ENCODE measurements around the gene TMCC1.

Gene TMCC1

GRCh38 chr3:129824926-129825541, 68.5 kb downstream of the TMCC1 start:
- H3K4me1 ChIP-seq, result peaks cover 30% of the 10 kb centered on the region
- peaks cover 16% of the 10 kb centered on the region; the same call in 1 of the 2 replicates for H3K36me3 ChIP-seq
- no peak overlapping the region for H3K9ac ChIP-seq
- TF ChIP-seq Cebpa-rat (IDR thresholded peaks at IDR 0.05), result no peak
- H3K4me3 ChIP-seq, result no peak overlapping the region
- peaks cover 27% of the 10 kb centered on the region for H4K20me1 ChIP-seq
- no peak overlapping the region for H3K27ac ChIP-seq
- no peaks in the 10 kb centered on the region for H3K9me3 ChIP-seq
- H3K4me2 ChIP-seq, result no peak overlapping the region
- H3K27me3 ChIP-seq, result no peaks in the 10 kb centered on the region

GRCh38 chr3:129822679-129823078, 70.8 kb downstream of the TMCC1 start:
- Histone ChIP-seq H3K27ac (no peak overlapping the region), H3K4me2 (no peak overlapping the region), H3K27me3 (no peaks in the 10 kb centered on the region), H3K4me1 (peaks cover 24% of the 10 kb centered on the region), H3K9me3 (no peaks in the 10 kb centered on the region), H3K36me3 (peaks cover 18% of the 10 kb centered on the region), H3K4me3 (no peak overlapping the region), H3K9ac (no peak overlapping the region), H4K20me1 (peaks cover 20% of the 10 kb centered on the region)
- no peak for TF ChIP-seq Cebpa-rat (IDR thresholded peaks at IDR 0.05)

GRCh38 chr3:129822241-129822640, 71.3 kb downstream of the TMCC1 start:
- Histone ChIP-seq H3K36me3 (peaks cover 17% of the 10 kb centered on the region), H3K9me3 (no peaks in the 10 kb centered on the region), H3K27ac (no peak overlapping the region), H3K4me2 (no peak overlapping the region), H3K9ac (no peak overlapping the region), H3K4me3 (no peak overlapping the region), H4K20me1 (peaks cover 19% of the 10 kb centered on the region), H3K27me3 (no peaks in the 10 kb centered on the region), H3K4me1 (peaks cover 20% of the 10 kb centered on the region)
- TF ChIP-seq Cebpa-rat (IDR thresholded peaks at IDR 0.05), result no peak

- Histone ChIP-seq H3K9ac (no peak overlapping the region), H3K36me3 (peaks cover 24% of the 10 kb centered on the region), H3K4me3 (no peak overlapping the region), H3K27ac (no peak overlapping the region), H4K20me1 (peaks cover 19% of the 10 kb centered on the region), H3K4me2 (no peak overlapping the region), H3K4me1 (peaks cover 19% of the 10 kb centered on the region), H3K9me3 (peaks cover 5% of the 10 kb centered on the region; the same call in 1 of the 2 replicates), H3K27me3 (no peaks in the 10 kb centered on the region)
- no peak for TF ChIP-seq Cebpa-rat (IDR thresholded peaks at IDR 0.05)
Observed at GRCh38 chr3:129820587-129820986, 72.9 kb downstream of the TMCC1 start.

GRCh38 chr3:129812589-129812988, 80.9 kb downstream of the TMCC1 start:
- no peaks in the 10 kb centered on the region for H3K4me1 ChIP-seq
- no peak overlapping the region for H3K4me3 ChIP-seq
- H3K27me3 ChIP-seq, result no peaks in the 10 kb centered on the region
- no peak overlapping the region for H3K4me2 ChIP-seq
- H4K20me1 ChIP-seq, result peaks cover 14% of the 10 kb centered on the region
- H3K9ac ChIP-seq, result no peak overlapping the region
- H3K36me3 ChIP-seq, result peaks cover 21% of the 10 kb centered on the region
- no peak overlapping the region for H3K27ac ChIP-seq
- H3K9me3 ChIP-seq, result peaks cover 16% of the 10 kb centered on the region
- no peak for TF ChIP-seq Cebpa-rat (IDR thresholded peaks at IDR 0.05)

- Histone ChIP-seq H3K36me3 (peaks cover 23% of the 10 kb centered on the region), H3K4me2 (no peak overlapping the region), H3K27ac (no peak overlapping the region), H3K9ac (no peak overlapping the region), H3K4me1 (no peaks in the 10 kb centered on the region), H3K9me3 (peaks cover 4% of the 10 kb centered on the region; the same call in 1 of the 2 replicates), H3K4me3 (no peak overlapping the region), H4K20me1 (peaks cover 21% of the 10 kb centered on the region), H3K27me3 (no peaks in the 10 kb centered on the region)
- TF ChIP-seq Cebpa-rat (IDR thresholded peaks at IDR 0.05), result no peak
Observed at GRCh38 chr3:129809297-129809696, 84.2 kb downstream of the TMCC1 start.

GRCh38 chr3:129796146-129796545, 97.4 kb downstream of the TMCC1 start:
- H3K36me3 ChIP-seq, result no peaks in the 10 kb centered on the region
- H3K9ac ChIP-seq, result no peak overlapping the region
- no peak overlapping the region for H3K4me3 ChIP-seq
- no peak overlapping the region for H3K27ac ChIP-seq
- no peaks in the 10 kb centered on the region for H3K27me3 ChIP-seq
- no peaks in the 10 kb centered on the region for H3K9me3 ChIP-seq
- peaks cover 23% of the 10 kb centered on the region for H3K4me1 ChIP-seq
- H3K4me2 ChIP-seq, result no peak overlapping the region
- TF ChIP-seq Cebpa-rat (IDR thresholded peaks at IDR 0.05), result no peak
- H4K20me1 ChIP-seq, result peaks cover 38% of the 10 kb centered on the region

- peaks cover 38% of the 10 kb centered on the region for H4K20me1 ChIP-seq
- TF ChIP-seq Cebpa-rat (IDR thresholded peaks at IDR 0.05), result no peak
- no peaks in the 10 kb centered on the region for H3K9me3 ChIP-seq
- H3K27me3 ChIP-seq, result no peaks in the 10 kb centered on the region
- H3K9ac ChIP-seq, result 0 out of 2 replicates have a peak overlapping the region, but pooled peaks have one; percentile 29
- H3K4me3 ChIP-seq, result no peak overlapping the region
- peak overlapping the region; percentile 74 for H3K4me2 ChIP-seq
- no peaks in the 10 kb centered on the region for H3K36me3 ChIP-seq
- peaks cover 23% of the 10 kb centered on the region for H3K4me1 ChIP-seq
- no peak overlapping the region for H3K27ac ChIP-seq
Observed at GRCh38 chr3:129795186-129796010, 98.1 kb downstream of the TMCC1 start.

- H3K4me1 ChIP-seq, result peaks cover 23% of the 10 kb centered on the region
- H3K9me3 ChIP-seq, result no peaks in the 10 kb centered on the region
- no peaks in the 10 kb centered on the region for H3K36me3 ChIP-seq
- TF ChIP-seq Cebpa-rat (IDR thresholded peaks at IDR 0.05), result no peak
- H3K27ac ChIP-seq, result no peak overlapping the region
- H3K9ac ChIP-seq, result 0 out of 2 replicates have a peak overlapping the region, but pooled peaks have one; percentile 29
- no peaks in the 10 kb centered on the region for H3K27me3 ChIP-seq
- peaks cover 38% of the 10 kb centered on the region for H4K20me1 ChIP-seq
- H3K4me3 ChIP-seq, result no peak overlapping the region
- H3K4me2 ChIP-seq, result peak overlapping the region; percentile 74
Observed at GRCh38 chr3:129794311-129795185, 99.0 kb downstream of the TMCC1 start.

Data from BLaER1 (cell line).